Measurements from ENCODE around the gene SGCA. TPM values are rescaled to one million over a fixed set of nuclear protein-coding genes. Genes with fewer than 3 reads are reported as not detected.
A peak's percentile ranks its signal among the peaks of the same experiment; 100 is the strongest.

Gene SGCA
- total RNA-seq, 2 experiments from 2014 or later, result 0.57 to 1.1 TPM

DNA sequence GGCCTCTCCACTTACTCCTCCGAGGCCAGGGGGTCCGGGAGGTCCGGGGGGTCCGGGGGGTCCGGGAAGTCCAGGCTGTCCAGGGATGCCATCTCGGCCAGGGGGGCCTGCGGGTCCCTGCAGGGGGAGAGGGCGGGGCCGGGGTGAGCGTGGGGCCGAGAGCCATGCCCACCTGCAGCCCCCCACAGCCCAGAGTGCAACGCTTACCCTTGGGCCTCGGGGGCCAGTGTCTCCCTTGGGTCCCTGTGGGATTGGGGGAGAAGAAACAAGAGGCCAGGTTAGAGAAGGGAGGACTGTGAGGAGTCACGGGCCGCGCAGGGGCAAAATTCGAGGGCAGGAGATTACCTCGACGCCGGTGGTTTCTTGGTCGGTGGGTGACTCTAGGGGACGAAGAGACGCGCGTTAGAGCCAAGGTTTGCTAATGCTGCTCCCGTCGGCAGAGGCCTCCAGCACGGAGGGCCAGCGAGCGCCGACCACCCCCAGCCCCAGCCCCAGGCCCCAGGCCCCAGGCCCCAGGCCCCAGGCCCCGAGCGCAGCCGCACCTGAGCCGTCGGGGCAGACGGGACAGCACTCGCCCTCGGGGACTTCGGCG lies 33.5 kb downstream of the SGCA start:
- Histone ChIP-seq H3K4me3 (ENCODE audit: low read depth, low read length, poor library complexity, severe bottlenecking) (no peak overlapping the region), H3K36me3 (ENCODE audit: insufficient read depth, low read length) (no peaks in the 10 kb centered on the region), H3K9me2 (ENCODE audit: insufficient read depth, low read length) (no peaks in the 10 kb centered on the region), H4K20me1 (ENCODE audit: insufficient read depth, low read length) (no peaks in the 10 kb centered on the region; the same call in 1 of the 2 replicates), H3K9me3 (ENCODE audit: low read length) (no peaks in the 10 kb centered on the region), H3K4me2 (ENCODE audit: low read length) (peak overlapping the region; percentile 75), H3K79me2 (ENCODE audit: insufficient read depth, low read depth, low read length) (no peaks in the 10 kb centered on the region), H3K27ac (ENCODE audit: low read depth, low read length, poor library complexity, severe bottlenecking) (no peak overlapping the region), H2AFZ (ENCODE audit: low read length) (no peak overlapping the region), H3K4me1 (ENCODE audit: insufficient read depth, low read length, poor library complexity, severe bottlenecking) (peaks cover 8% of the 10 kb centered on the region)
- POLR2A ChIA-PET, result interaction anchor here (0.7 kb wide), 1 partner anchor 12 kb away, joined by 3 read pairs; no protein-coding TSS in a partner anchor
- intact Hi-C loops (cut with micrococcal nuclease; ENCODE audit: unreplicated experiment), result no loop called here
- DNase-seq (ENCODE audit: low spot score), result no peak
- no peak for TF ChIP-seq CTCF (conservative IDR thresholded peaks at IDR 0.05; ENCODE audit: low read length)
- TF ChIP-seq EZH2phosphoT487 (IDR thresholded peaks at IDR 0.05; ENCODE audit: borderline replicate concordance, low read depth, low read length), result no peak
- BruUV-seq (replicated peaks), result no TSS peak
- CTCF ChIA-PET (ENCODE audit: unreplicated experiment), result interaction anchor here (0.9 to 1.2 kb wide), 2 partner anchors 30 to 75 kb away, joined by 3 to 12 read pairs; partner anchors contain the start of gene TMEM92

GRCh38 chr17:50199803-50200456 lies 34.1 kb downstream of the SGCA start:
- Histone ChIP-seq H2AFZ (ENCODE audit: low read length) (peak overlapping the region; percentile 40; the same call in 1 of the 2 replicates), H3K4me3 (ENCODE audit: low read depth, low read length, poor library complexity, severe bottlenecking) (peak overlapping the region; percentile 55), H4K20me1 (ENCODE audit: insufficient read depth, low read length) (no peaks in the 10 kb centered on the region; the same call in 1 of the 2 replicates), H3K36me3 (ENCODE audit: insufficient read depth, low read length) (no peaks in the 10 kb centered on the region), H3K9me3 (ENCODE audit: low read length) (no peaks in the 10 kb centered on the region), H3K4me2 (ENCODE audit: low read length) (peak overlapping the region; percentile 75), H3K79me2 (ENCODE audit: insufficient read depth, low read depth, low read length) (no peaks in the 10 kb centered on the region), H3K4me1 (ENCODE audit: insufficient read depth, low read length, poor library complexity, severe bottlenecking) (peaks cover 8% of the 10 kb centered on the region), H3K9me2 (ENCODE audit: insufficient read depth, low read length) (no peaks in the 10 kb centered on the region), H3K27ac (ENCODE audit: low read depth, low read length, poor library complexity, severe bottlenecking) (no peak overlapping the region)
- BruUV-seq (replicated peaks), result no TSS peak
- POLR2A ChIA-PET, result interaction anchor here (0.6 to 0.7 kb wide), 3 partner anchors 12 to 129 kb away, joined by 3 to 7 read pairs (median 7); partner anchors contain the start of gene SGCA
- no peak for TF ChIP-seq EZH2phosphoT487 (IDR thresholded peaks at IDR 0.05; ENCODE audit: borderline replicate concordance, low read depth, low read length)
- peak; percentile 37 for DNase-seq (ENCODE audit: low spot score)
- intact Hi-C loops (cut with micrococcal nuclease; ENCODE audit: unreplicated experiment), result loop anchor here (1.0 kb wide), 2 partner anchors 73 to 97 kb away; no protein-coding TSS in a partner anchor
- CTCF ChIA-PET (ENCODE audit: unreplicated experiment), result interaction anchor here (0.6 to 1.2 kb wide), 6 partner anchors 13 to 232 kb away, joined by 3 to 12 read pairs (median 4); partner anchors contain the start of gene TMEM92

DNA sequence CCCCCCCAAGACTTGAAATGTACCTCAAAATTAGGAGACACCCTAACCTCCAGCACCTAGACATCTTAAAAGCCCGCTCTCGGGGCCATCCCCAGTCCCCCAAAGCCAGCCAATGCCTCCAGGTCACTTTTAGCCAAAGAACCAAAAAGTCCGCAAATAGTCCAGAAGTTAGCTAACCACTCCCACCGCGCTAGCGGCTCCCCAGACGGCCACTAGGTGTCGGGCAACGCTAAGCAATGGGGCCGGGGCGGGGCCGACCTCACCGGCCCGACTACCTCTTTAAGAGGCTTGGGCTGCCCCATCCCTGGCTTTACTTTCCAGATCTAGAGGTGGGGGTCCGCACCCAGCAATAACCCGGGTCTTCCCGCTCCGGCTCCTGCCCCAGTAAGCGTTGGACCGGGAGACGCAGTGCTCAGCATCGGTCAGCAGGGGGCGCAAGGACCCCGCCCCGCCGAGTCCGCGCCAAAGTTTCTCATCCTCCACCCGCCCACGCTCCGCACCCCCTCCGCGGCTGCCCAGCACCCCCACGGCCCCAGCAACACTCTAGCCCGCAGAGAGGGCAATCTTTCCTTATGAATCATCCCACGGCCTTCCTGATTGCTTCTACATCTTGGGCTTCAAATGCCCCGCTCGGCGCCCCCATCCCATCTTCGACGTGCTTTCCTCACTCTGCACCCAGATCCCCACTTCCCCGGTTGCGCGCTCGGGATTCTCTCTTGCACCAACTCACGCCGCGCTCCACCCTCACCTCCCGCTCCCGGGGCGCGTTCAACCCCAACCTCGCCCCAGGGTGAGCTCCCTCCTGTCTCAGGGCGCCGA lies 34.9 kb downstream of the SGCA start:
- Histone ChIP-seq H2AFZ (ENCODE audit: low read length) (peak overlapping the region; percentile 40; the same call in 1 of the 2 replicates), H4K20me1 (ENCODE audit: insufficient read depth, low read length) (no peaks in the 10 kb centered on the region; the same call in 1 of the 2 replicates), H3K9me3 (ENCODE audit: low read length) (no peaks in the 10 kb centered on the region), H3K4me1 (ENCODE audit: insufficient read depth, low read length, poor library complexity, severe bottlenecking) (peaks cover 8% of the 10 kb centered on the region), H3K4me3 (ENCODE audit: low read depth, low read length, poor library complexity, severe bottlenecking) (peak overlapping the region; percentile 55), H3K27ac (ENCODE audit: low read depth, low read length, poor library complexity, severe bottlenecking) (no peak overlapping the region), H3K4me2 (ENCODE audit: low read length) (peak overlapping the region; percentile 75), H3K79me2 (ENCODE audit: insufficient read depth, low read depth, low read length) (no peaks in the 10 kb centered on the region), H3K9me2 (ENCODE audit: insufficient read depth, low read length) (no peaks in the 10 kb centered on the region), H3K36me3 (ENCODE audit: insufficient read depth, low read length) (no peaks in the 10 kb centered on the region)
- POLR2A ChIA-PET, result interaction anchor here (0.6 to 0.7 kb wide), 2 partner anchors 35 to 130 kb away, joined by 7 read pairs; partner anchors contain the start of gene SGCA
- intact Hi-C loops (cut with micrococcal nuclease; ENCODE audit: unreplicated experiment), result loop anchor here (1.0 kb wide), 2 partner anchors 73 to 97 kb away; no protein-coding TSS in a partner anchor
- TF ChIP-seq CTCF (conservative IDR thresholded peaks at IDR 0.05; ENCODE audit: low read length) (peak; percentile 100), EZH2phosphoT487 (IDR thresholded peaks at IDR 0.05; ENCODE audit: borderline replicate concordance, low read depth, low read length) (no peak)
- DNase-seq (ENCODE audit: low spot score), result peak; percentile 85
- BruUV-seq (replicated peaks), result no TSS peak
- CTCF ChIA-PET (ENCODE audit: unreplicated experiment), result interaction anchor here (0.6 to 1.2 kb wide), 6 partner anchors 12 to 231 kb away, joined by 3 to 12 read pairs (median 4); partner anchors contain the start of gene TMEM92
